SH-SY5Y (cell line): ENCODE measurements around the gene GPR39.

Experiments
- GATA2 ChIP-seq: IDR thresholded peaks from 2 replicates; pipeline ENCODE4 v1.6.1; 2011; ENCODE audit warnings: mild to moderate bottlenecking, low read depth, low read length
- GATA3 ChIP-seq: IDR thresholded peaks from 2 replicates; pipeline ENCODE4 v1.6.1; 2011; ENCODE audit warnings: low read depth, mild to moderate bottlenecking, low read length, moderate library complexity

- TF ChIP-seq GATA2 (no peak), GATA3 (no peak)
These were observed 13.5 kb upstream of the GPR39 start for GRCh38 chr2:132403146-132403545.
